HG02852 (cell line): ENCODE measurements around the gene TOMM70.
"Not testable (repeated sequence)": the region's sequence is repeated elsewhere in the genome, so short reads cannot be mapped to it uniquely, and the experiment has no call there.

Experiments
- ATAC-seq: cut with Tn5 transposase; IDR thresholded peaks from one replicate; pipeline ENCODE4 v1.9.1; 2021; ENCODE audit warnings: mild to moderate bottlenecking, moderate library complexity; ENCODE audit not compliant: unreplicated experiment

The TOMM70 gene

GRCh38 chr3:100329800-100330489 lies 70.9 kb downstream of the TOMM70 start:
- no peak for ATAC-seq

GRCh38 chr3:100327377-100327776 lies 73.5 kb downstream of the TOMM70 start:
- not testable (repeated sequence) for ATAC-seq

- ATAC-seq = no peak
Observed at GRCh38 chr3:100325827-100326226, 75.1 kb downstream of the TOMM70 start.

GRCh38 chr3:100324044-100324443 lies 76.8 kb downstream of the TOMM70 start:
- no peak for ATAC-seq

GRCh38 chr3:100319951-100320350 lies 80.9 kb downstream of the TOMM70 start:
- ATAC-seq = no peak

GRCh38 chr3:100317912-100318311 lies 83.0 kb downstream of the TOMM70 start:
- ATAC-seq = no peak

GRCh38 chr3:100316641-100317069 lies 84.2 kb downstream of the TOMM70 start:
- ATAC-seq = peak; percentile 72
